HG03575 (cell line): ENCODE results near the gene SPEG.
A peak's percentile ranks its signal among the peaks of the same experiment; 100 is the strongest.

ENCODE experiments used
- ATAC-seq: cut with Tn5 transposase; IDR thresholded peaks from one replicate; pipeline ENCODE4 v1.9.1; 2021; ENCODE audit not compliant: unreplicated experiment, insufficient number of reproducible peaks, low FRiP score; ENCODE audit errors: extremely low read depth

SPEG gene

DNA sequence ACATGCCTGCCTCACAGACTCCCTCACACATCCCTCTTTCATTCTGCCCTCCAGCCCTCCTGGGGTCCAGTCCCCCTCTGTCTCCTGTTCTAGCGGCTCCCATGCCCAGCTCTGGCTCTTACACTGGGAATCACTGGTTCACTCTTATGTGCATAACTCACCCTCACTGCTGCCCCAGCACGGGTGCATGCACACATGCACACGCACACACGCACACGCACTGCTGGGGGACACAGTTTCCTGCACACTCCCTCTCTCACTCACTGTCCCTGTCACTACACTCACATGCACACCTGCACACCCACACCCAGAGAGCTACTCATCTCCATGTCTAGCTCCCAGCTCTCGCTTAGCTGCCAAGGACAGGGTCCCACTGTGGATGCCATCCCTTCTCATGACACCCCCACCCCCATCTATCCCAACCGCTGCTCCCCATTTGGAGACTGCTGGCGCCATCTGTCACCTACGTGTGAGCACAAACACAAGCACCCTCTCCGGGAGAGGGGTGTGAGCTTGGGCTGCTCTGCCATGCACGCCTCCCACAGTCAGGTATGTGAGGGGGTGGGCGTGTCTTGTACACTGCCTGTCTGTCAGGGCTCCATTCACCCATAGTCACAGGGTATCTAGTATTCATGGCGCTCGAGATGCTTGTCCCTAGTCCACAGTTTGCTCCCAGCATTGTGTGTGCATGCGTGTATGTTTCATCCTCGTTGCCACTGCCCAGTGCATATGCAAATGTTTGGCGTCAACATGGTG lies 81.4 kb downstream of the SPEG start:
- no peak for ATAC-seq

DNA sequence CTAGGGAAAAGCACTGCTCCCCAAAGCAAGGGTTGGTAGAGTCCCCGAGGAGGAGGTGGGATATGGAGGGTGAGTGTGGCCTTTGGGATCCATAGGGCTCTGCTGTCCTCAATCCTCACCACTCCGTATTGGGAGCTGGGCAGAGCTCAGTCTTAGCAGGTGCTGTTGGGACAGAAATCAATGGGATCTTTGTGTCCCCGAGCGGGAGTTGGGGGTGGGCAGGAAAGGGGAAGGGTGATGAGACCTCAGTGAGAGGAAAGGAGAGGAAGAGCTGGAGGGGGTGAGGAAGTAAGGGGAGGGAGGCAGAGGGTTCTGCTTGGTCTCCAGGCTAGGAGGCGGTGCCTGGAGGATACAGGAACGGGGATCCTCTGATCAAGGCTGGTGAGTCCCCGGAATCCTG lies 82.2 kb downstream of the SPEG start:
- ATAC-seq: no peak

DNA sequence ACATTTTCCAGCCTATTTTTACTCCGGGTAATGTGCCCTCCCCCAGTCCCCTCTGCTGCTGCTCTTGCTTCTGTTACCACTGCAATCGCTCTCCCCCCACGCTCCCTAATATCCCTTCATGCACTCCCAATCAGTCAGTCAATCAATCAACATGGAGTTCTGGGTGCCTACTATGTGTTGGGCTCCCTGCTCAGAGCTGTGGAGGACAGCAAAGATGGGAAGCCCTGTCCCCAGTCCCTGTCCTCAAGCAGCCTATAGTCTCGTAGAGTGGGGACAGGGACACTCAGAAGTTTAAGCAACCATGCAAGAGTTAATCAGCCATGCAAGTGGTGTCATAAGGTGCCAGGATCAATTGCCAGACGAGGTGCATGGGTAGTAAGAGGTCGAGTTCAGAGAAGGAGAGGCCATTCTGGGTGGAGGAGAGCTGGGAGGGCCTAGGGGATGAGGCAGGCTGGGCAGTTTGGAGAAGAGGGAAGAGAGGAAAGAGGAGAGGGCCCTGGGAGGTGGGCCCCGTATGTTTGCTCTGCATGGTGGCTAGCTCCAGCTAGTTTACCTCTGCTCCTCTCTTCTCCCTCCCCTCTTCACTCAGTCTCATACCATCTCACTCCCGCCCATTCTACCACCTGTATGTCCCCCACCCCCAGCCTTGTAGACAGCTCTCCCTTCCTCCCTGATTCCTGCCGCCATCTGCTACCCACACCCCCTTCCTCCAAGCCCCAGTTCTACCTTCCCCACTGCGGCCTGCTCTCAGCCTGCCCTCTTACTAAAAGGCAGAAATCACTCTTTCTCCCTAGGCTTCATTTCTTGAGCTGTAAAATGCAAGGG lies 83.5 kb downstream of the SPEG start:
- ATAC-seq: no peak

DNA sequence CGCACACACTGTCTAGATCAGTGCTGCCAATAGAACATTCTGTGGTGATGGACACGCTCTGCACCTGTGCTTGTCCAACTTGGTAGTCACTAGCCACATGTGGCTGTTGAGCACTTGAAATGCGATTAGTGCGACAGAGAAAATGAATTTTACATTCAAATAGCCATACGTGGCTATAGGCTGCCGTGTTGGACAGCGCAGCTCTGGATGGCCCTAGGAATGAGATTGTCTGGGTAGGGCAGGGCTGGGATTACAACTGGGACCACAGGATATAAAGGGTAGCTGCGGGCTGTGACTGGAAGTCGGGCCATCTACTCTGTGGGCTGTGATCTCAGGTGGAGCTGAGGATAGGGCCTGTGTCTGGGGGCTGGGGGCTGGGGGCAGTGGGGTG lies 84.9 kb downstream of the SPEG start:
- ATAC-seq: no peak

DNA sequence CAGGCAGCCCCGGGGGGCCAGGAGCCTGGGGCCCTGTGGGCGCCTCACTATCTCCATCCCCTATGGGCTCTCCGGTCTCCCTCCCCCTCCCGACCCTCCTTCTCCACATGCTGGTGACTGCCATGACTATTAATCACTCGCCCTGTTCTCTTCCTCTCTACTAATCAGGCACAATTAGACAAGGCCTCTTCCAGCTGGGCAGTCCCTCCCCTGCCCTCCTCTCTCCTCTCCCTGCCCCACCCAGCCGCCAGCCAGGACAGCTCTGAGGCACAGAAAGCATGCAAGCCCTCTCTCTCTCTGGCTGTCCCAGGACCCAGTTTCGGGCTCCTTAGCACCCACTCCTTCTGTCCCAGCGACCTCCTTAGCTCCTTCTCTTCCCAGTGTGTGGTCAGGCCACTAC lies 85.4 kb downstream of the SPEG start:
- ATAC-seq: no peak

DNA sequence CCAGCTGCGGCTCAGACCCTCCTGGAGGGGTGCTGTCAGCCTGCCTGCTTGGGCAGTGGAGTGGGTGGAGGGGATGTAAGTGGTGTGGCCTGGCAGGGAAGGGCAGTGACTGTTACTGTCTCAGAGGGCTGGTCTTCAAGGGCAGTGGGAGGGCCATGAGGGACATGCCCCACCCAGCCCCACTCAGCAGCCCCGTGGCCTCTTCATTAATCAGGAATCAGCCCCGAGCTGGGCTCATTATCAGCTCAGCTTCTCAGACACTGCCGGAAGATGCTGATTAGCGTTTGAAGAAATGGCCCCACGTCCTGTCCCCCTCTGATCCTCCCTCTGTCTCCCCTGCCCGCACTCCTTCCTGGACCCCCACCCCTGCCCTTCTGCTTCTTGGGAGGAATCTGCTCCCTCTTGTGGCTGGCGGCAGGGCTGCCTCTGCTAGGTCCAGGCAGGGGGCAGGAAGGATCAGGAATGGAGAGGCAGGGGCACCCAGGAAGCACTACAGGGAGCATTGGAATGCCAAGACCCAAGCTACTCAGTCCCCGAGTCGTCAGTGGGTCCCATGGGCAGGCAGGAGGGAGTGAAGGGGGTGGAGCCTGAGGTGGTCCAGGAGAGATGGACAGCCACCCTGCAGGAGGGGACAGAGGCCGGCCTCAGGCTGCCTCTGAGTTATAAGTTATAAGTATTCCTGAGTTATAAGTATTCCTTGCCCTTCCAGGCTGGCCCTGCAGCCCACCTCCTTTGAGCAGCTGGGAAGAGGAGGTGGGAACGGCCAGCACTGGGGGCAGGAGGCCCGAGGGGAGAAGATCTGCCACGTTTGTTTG lies 86.6 kb downstream of the SPEG start:
- no peak for ATAC-seq

DNA sequence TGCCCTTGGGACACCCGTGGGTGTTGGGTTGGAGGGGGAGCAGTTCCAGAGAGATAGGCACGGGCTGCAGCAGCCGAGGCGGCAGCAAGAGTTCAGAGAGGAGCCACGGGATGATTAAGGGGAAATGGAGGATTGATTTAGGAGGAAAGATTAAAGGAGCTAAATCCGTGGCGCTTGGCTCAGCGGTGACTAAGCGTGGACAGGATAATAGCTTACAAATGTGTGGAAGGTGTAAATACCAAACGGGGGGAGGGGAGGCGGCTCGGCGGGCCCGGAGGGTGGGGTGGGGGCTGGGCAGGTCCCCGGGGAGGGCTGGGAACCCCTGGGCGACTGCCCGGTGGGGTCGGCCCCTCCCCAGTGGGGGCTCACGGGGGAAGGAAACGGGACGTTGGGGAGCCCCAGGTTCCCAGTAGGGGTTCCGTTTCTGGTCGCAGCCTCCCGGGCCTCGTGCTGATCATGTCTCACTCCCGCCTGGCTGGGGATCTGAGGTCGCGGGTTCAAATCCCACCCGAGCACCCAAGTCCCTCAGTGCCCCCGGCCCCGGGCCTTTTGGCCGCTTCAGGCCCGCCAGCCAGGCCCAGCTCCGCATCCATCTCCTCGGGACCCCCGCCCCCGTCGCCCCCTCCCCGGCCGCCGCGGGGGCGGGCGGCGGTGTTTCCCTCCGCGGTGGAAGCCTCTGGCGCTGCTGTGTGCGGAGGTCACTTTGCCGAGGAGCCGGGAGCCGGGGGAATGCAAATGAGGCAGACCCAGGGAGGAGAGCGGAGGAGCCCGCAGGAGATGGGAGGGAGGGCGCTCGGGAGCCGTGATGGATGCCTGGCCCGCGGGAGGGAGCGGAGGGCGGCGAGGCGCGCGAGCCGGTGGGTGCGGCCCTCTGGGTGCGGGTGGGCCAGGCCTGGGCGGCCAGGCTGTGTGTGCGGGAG lies 87.7 kb downstream of the SPEG start:
- no peak for ATAC-seq

DNA sequence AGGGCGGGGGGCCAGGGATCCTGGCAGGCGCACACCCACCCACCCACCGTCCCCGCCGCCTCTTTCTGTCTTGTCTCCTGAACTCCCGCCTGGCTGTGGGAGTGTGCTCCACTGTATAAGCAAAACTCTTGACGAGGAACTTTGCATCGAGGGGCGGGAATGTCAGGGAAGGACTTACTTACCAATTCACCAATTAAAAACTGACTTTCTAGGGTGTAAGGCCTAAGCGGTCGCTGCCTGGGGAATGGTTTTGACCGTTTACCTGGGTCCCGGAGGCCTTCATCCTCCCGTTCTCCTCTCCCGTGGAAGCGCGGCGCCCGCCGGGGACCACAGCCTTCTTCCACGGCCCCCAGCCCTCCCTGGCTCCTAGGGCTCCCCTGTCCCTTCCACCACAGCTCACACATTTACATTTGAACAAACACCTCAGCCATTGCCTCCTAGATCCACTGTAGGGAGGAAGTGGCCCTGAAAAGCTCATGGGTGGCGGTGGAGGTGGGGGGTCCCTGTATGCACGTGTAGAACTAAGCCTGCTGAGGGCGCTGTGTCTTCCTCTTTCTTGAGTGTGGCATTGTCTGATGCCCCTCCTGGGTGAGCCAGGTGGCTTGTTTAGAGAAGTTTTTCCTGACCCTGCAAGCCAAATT lies 88.5 kb downstream of the SPEG start:
- ATAC-seq: no peak

DNA sequence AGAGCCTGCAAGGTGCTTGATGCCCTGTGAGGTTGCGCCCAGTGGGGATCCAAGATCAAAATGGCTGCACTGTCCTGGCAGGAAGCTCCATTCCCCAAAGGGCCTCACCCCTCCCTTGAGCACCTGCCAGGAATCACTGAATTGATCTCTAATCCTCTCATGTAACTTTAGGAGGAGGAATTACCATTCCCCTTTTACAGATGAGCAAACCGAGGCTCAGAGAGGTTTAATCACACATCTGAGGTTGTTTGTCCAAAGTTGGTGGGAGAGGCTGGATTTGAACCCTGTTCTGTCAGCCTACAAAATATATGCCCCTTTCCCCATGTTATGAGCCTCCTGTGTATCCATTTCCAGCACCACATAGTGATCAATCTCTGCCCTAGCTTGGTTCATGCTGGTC lies 90.2 kb downstream of the SPEG start:
- ATAC-seq: no peak

DNA sequence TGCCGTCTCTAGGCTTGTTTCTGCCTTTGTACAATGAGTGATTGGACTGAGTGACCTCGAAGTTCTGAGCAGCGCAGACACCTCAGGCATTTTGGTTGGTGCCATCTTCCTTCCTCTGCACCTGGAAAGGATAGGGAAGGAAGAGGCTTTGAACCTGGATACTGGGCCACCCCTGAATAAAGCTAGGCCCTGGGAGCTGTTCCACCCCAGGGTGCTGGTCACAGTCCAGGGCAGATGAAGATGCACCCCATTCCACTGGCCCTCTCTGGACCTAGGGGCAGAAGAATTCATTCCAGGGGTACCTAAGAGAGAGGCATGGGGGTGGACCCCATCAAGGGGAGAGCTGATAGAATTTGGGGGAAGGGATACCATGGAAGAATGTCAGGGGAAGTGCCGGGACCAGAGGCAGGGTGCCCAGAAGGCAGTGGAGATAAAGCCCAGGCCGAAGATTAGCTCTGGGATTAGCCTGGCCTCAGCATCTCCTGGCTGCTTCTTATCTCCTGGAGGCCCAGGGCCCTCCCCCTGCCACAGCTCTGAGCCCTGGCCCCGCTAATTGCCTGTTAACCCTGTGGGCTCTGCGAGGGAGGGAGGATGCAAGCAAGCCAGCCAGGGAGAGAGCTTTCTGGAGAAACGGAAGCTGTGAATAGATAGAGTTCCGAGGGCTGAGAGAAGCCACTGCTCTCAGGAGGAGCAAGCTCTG lies 91.0 kb downstream of the SPEG start:
- no peak for ATAC-seq

DNA sequence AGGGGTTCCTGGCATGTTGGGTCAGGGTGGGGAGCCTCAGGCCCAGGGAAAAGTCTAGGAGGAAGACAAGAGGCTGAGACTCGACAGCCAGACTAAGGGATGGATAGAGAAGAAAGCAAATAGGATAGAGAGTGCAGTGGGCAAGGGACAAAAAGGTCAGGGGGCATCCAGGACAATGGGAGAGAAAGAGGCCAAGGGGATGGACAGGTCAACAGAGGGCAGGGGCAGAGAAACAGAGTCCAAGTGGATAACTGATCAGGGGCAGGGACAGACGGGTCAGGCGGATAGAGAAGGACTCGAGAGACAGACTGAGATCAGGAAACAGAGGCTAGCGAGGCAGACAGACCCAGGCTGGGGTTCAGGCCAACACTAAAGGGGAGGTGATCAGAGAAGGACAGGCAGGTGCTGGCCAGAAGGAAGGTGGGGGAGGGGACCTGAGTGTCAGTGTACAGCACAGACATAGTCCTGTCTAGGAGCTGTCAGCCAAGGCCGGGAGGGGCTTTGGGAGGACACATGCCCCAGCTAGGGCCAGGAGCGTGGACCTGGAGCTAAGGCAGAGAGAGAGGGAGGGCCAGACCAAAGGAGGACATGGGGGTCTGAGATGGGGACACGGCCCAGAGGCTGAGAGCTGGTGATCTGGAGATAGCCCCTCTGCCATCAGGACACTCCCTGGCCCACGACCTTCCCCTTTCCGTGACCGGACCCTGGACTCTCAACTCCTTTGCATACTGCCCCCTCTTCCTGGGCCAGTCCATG lies 91.9 kb downstream of the SPEG start:
- ATAC-seq: no peak

DNA sequence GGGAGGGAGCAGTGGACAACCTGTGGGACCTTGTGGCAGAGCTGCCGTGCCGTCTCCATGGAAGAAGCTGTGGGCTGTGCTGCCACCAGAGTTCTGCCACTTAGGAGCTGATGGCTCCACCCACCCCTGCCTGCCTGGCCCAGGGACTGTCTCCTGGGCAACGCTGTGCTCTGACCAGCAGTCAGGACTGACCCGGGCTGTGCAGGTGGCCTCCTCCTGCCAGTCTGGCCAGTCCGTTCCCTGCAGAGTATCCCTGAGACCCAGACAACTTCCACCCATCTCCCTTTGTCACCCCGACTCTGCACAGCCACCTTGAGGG lies 92.4 kb downstream of the SPEG start:
- ATAC-seq: no peak

DNA sequence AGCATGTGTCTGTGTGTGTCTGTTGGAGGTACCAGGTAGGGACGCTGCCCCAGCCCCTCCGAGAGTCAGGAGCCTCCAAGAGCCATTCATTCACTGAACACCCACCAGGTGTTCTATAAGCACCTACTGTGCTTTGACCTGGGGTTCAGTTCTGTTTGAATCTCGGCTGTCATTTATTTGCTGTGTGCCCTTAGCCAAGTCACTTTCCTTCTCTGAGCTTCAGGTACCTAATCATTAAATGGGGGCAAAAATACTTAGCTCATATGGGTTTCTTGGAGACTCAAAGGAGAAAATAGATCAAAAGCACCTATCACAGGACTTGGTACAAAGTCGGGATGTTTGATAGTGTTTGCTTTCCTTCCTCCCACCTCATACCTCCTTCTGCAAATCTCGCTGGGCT lies 92.8 kb downstream of the SPEG start:
- ATAC-seq: no peak

DNA sequence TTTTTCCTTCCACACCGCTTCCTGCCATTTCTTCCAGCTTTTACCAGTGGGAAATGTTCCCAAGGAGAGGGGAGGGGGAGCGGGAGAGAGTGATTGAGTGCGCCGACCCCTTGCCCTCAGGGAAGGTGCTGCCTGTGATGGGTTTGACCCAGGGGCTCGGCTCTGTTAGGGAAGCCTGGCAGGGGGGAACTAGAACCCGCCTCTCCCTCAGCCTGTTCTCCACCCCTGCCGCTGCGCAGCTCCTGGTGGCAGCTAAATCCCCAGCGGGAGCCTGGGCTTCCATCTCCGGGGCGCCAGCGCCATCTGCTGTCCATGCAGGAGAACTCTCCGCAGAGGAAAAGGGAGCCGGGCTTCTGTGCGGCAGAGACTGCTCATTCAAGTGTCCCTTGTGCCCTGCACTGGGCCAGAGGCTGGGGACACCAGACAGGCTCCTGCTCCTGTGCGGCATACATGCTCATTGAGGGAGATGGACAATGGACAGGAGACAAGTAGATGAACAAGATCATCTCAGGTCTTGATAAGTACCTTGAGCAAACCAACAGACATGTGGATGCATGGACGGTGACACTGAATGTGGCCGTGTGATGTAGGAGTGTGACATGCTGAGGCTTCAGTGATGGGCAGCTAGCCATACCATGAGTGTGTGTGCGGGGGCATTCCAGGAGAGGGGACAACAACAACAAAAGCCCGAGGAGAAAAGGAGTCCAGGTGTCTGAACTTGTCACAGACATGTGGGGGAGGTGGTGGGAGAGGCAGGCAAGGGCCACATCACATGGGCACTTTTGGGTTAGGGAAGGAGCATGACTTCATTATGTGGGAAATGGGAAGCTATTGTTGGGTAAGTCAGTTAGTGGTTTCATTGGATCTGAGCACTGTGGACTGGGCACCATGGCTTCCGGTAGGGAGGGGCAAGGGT lies 95.7 kb downstream of the SPEG start:
- peak; percentile 84 for ATAC-seq

DNA sequence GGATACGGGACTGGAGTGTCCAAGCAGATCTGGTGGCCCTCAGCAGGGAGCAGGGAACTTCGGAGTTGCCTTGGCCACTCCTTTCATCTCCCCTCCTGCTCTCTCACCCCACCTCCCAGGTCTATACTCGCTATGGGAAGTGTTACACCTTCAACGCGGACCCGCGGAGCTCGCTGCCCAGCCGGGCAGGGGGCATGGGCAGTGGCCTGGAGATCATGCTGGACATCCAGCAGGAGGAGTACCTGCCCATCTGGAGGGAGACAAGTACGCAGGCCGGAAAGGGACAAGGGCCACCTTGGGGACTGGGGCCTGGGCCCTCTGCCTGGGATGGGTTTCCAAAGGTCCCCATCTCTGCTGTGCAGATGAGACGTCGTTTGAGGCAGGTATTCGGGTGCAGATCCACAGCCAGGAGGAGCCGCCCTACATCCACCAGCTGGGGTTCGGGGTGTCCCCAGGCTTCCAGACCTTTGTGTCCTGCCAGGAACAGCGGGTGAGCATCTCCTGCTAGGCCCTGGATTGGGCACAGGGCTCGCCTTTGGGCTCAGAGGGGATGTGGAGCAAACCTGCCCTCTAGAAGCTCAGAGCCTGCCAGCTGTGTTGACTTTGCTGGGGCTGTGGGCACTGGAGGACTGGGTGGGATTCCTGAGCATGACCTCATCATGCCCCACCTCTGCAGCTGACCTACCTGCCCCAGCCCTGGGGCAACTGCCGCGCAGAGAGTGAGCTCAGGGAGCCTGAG lies 97.2 kb downstream of the SPEG start:
- ATAC-seq: no peak

DNA sequence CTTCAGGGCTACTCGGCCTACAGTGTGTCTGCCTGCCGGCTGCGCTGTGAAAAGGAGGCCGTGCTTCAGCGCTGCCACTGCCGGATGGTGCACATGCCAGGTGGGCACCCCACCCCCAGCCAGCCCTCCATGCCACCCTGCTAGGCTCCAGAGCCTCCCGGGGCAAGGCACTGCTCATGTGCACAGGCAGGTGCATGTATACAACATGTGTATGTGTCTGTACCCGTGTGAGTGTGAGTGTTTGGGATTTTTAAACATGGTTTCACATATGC lies 97.7 kb downstream of the SPEG start:
- no peak for ATAC-seq
